Pancreas (tissue), 10 donors: ENCODE measurements around the gene TULP4. TPM values are rescaled to one million over a fixed set of nuclear protein-coding genes. Genes with fewer than 3 reads are reported as not detected.

Source experiments
- ATAC-seq, 4 donors: fragments of 200-7000 bp; cut with Tn5 transposase; one replicate each; pipeline versions ENCODE4 v1.8.0 to v1.9.1; 2020; ENCODE audit warnings: mild to moderate bottlenecking in 4 of 4, moderate library complexity in 4 of 4
- DNase-seq, 6 donors: peaks; one replicate each; pipeline ENCODE4 v3.0.0-alpha.2; 2020
- FAIRE-seq: peaks from 2 replicates; lab custom pipeline; 2012; peaks lifted over from hg19 to GRCh38; lab: Jason Lieb, UNC
- H3K27ac ChIP-seq, 4 donors: fragments of 200-600 bp; sonication (generic); 1 replicate in 3 of 4; 2 replicates in 1 of 4; pipeline versions ENCODE4 v1.5.0 to v1.8.0; 2020
- H3K27me3 ChIP-seq, 4 donors: fragments of 200-600 bp; one replicate each; pipeline ENCODE4 v1.8.0; 2021
- H3K36me3 ChIP-seq, 3 donors: fragments of 200-600 bp; sonication (generic) in 1 of 3; one replicate each; pipeline versions ENCODE4 v1.5.0 to v1.8.0; 2020 to 2021
- H3K4me1 ChIP-seq, 3 donors: fragments of 200-600 bp; one replicate each; pipeline ENCODE4 v1.8.0; 2021
- H3K4me3 ChIP-seq, 4 donors: fragments of 200-600 bp; sonication (generic) in 2 of 4; one replicate each; pipeline versions ENCODE4 v1.5.0 to v1.8.0; 2020 to 2021
- H3K9me3 ChIP-seq, 4 donors: fragments of 200-600 bp; one replicate each; pipeline ENCODE4 v1.8.0; 2021
- WGBS, 2 donors: extraction: QIAGEN DNeasy Blood & Tissue Kit; methylation state at CpG; one replicate each; pipeline ENCODE4 v1.1.7; 2013; 5-methylcytosine and 5-hydroxymethylcytosine counted together
- intact Hi-C, 3 donors: fragments of 100-400 bp; cut with DNase I; formaldehyde crosslinking; loops; one replicate each; pipeline versions ENCODE4 v1.11.1 to v1.14.2; 2022
- polyA plus RNA-seq, 2 donors: library from polyadenylated mRNA; stranded (reverse); fragments of 200-250 nt; gene quantifications; one replicate each; pipeline ENCODE4 v1.2.3, GENCODE V29; 2013
- total RNA-seq, 6 donors: library from RNA; stranded (reverse); fragmentation: NEBNext Ultra II Directional in 4 of 6; extraction: Animal tissue kit (Norgen Biotek cat#: 25700) in 4 of 6; gene quantifications; one replicate each; pipeline versions ENCODE4 v1.2.1 to v1.2.4, GENCODE V29; 2021 to 2023
- TF ChIP-seq, protein P1 (sequence below), 4 donors: fragments of 200-600 bp; sonication (generic) in 3 of 4; IDR thresholded peaks; one replicate each; pipeline versions ENCODE4 v1.5.0 to v1.8.0; 2021; ENCODE audit warnings: antibody characterized with exemption in 4 of 4
- donor health status: healthy with polysubstance abuse.
- donor health status: DM: no; HTN: no; CAD: no; lungs with moderate emphysema.
- donor health status: DM: no; HTN: no; CAD: no.
- donor health status: control.
- donor health status: control.
- donor health status: Bipolar disorder and iron deficiency.
- donor health status: DM: yes; HTN: yes; CAD: no.
- donor health status: DM: no; HTN: no; CAD: no.
- donor health status: DM: no; HTN: no; CAD: no.
- donor health status: DM: yes; HTN: yes; CAD: no.

The TULP4 gene
- total and polyA plus RNA-seq, 8 donors: 3.1 to 88.8 (median 48.0) TPM

DNA sequence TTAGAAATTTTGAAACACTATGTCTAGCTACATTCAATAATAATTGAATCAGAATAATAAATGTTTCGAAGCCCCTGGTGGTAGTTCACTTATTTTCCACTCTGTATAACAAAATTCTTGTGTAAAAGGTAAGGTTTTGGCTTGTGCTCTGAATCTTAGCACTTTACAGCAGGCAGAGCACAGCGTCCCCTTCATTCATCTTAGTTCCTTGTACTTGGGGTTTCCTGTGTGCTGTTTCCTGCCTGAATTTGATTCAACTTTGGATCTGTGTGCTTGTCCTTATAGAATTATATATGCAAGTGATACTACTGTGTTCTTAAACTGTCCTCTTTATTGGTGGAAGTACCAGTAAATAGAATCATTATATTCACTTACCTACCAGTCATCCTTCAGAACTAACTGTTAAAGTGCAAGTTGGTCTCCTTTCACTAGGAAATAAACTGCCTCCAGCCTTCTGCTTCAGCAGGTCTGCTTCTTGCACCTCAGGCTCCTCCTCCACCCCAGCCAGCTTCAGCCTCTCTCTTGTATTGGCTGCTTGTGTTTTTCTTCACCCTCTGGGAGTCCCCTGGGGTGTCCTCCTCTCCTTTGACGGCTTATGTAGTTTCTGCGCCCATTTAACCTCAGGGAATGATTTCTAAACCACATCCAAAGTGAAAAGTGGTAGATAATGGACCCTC, 28.8 kb upstream of the TULP4 start:
- Histone ChIP-seq H3K4me1 (peaks cover 0 to 5% (median 0%) of the 10 kb centered on the region in 3 donors), H3K36me3 (no peaks in the 10 kb centered on the region), H3K4me3 (no peak overlapping the region), H3K27me3 (no peaks in the 10 kb centered on the region), H3K27ac (no peak overlapping the region), H3K9me3 (no peaks in the 10 kb centered on the region)
- TF ChIP-seq, protein P1, sequence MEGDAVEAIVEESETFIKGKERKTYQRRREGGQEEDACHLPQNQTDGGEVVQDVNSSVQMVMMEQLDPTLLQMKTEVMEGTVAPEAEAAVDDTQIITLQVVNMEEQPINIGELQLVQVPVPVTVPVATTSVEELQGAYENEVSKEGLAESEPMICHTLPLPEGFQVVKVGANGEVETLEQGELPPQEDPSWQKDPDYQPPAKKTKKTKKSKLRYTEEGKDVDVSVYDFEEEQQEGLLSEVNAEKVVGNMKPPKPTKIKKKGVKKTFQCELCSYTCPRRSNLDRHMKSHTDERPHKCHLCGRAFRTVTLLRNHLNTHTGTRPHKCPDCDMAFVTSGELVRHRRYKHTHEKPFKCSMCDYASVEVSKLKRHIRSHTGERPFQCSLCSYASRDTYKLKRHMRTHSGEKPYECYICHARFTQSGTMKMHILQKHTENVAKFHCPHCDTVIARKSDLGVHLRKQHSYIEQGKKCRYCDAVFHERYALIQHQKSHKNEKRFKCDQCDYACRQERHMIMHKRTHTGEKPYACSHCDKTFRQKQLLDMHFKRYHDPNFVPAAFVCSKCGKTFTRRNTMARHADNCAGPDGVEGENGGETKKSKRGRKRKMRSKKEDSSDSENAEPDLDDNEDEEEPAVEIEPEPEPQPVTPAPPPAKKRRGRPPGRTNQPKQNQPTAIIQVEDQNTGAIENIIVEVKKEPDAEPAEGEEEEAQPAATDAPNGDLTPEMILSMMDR (IDR thresholded peaks at IDR 0.05): no peak
- DNase-seq (no peak), FAIRE-seq (no peak), ATAC-seq (no peak)
- WGBS, 2 donors: 85 to 90% methylated on average over 4 of the region's 4 CpGs
- intact Hi-C loops: no loop called here

DNA sequence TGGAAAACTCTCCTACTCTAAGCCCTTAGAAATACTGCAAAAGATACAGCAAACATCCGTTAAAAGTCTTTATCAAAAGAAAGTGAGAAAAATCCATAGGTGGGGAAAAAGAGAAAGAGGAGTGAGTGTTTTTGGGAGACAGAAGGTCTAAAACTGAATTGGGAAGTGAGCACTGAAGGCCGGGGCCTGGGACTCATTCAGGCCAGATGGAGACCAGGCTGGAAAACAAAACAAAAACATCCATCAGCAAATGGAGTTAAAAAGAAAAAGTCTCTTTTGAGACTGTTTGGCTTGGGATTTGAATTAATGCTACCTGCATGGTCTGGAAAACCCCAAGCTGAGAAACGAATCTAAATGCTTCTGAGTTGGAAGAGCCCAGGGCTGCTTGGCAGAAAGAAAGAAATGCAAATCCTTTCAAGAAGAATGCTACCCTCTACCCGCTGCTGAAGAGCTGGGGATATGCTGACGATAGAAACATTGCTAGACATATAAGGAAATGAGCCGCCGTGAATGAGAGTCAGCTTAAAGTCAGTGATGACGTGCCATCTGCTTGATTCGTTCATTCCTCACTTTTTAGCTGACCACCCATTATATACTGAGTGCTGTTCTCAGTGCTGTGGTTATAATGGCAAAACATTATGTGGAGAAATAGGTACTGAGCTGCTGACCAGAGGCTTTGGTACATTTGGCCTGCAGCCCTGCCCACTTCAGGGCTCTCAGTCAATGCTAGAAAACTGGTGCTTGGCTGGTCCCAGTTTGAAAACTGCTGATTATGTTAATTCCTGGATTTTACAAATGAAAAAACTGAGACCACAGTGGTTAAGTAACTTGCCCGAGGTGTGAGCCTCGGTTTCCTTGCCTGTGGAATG, 28.0 kb upstream of the TULP4 start:
- peaks cover 0 to 5% (median 0%) of the 10 kb centered on the region in 3 donors for H3K4me1 ChIP-seq
- ATAC-seq (peak in 2 of 4 donors; percentile 21 to 35), DNase-seq (no peak), FAIRE-seq (no peak)
- intact Hi-C loops: no loop called here
- 87 to 91% methylated on average over 11 of the region's 11 CpGs for WGBS, 2 donors
- TF ChIP-seq, protein P1 (IDR thresholded peaks at IDR 0.05): no peak
- H3K9me3 ChIP-seq: no peaks in the 10 kb centered on the region
- H3K27ac ChIP-seq: no peak overlapping the region
- no peaks in the 10 kb centered on the region for H3K36me3 ChIP-seq
- H3K27me3 ChIP-seq: no peaks in the 10 kb centered on the region
- H3K4me3 ChIP-seq: no peak overlapping the region

DNA sequence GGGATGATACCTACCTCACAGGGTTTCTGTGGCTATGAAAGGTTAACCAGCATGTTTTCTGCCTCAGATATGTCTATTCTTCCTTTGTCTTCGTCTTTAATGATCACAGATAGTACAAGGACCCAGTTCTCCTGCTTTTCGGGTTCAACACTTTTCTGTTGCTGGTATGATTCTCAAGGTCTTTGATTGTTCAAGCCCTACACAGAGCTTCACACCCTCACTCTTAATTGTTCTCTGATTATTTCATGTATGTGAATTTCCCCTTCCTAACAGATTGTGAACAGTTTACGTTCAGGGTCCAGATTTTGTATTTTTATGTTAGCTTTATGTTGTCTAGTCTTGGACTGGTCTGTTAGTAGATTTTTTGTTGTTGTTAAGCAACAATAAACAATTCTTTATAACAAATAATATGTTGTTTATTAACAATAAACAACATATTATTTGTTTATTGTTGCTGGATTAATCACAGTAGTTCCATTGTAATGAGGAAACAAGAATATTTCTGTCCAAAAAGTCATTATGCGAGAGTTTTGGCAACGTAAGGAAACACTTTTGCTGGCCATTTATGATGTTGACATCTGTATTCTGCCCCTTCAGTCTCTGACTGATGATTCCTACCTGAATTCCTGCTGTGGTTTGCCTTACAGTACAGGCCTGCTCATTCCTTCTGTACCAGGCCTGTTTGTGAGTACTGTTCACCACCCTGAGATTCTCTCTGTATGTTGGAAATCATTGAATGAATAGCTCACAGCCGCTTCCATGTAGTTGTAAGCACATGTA, 27.2 kb upstream of the TULP4 start:
- intact Hi-C loops: no loop called here
- H3K4me3 ChIP-seq: no peak overlapping the region
- FAIRE-seq: peak; percentile 69
- 90 to 97% methylated on average over 6 of the region's 6 CpGs for WGBS, 2 donors
- H3K36me3 ChIP-seq: no peaks in the 10 kb centered on the region
- TF ChIP-seq, protein P1 (IDR thresholded peaks at IDR 0.05): no peak
- H3K4me1 ChIP-seq: peaks cover 0 to 5% (median 0%) of the 10 kb centered on the region in 3 donors
- no peaks in the 10 kb centered on the region for H3K27me3 ChIP-seq
- no peak overlapping the region for H3K27ac ChIP-seq
- DNase-seq: no peak
- ATAC-seq: no peak
- H3K9me3 ChIP-seq: no peaks in the 10 kb centered on the region

DNA sequence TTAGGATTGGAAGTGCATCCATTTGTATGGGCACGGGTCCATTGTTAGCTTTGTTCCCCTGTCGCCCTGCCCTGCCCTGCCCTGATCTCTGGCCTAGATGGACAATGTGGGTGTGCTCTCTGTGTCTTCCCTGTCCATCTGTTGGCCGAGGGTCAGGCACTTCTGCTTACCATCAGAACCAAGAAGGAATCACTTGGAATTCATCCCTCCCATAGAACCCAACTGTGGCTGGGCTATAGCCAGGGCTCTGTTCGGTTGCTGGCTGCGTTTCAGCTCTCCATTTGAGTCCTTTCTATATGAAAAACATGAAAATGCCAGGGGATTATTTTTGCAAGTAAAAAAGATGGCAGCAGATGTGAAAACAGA, 26.6 kb upstream of the TULP4 start:
- no peak for ATAC-seq
- TF ChIP-seq, protein P1 (IDR thresholded peaks at IDR 0.05): no peak
- intact Hi-C loops: no loop called here
- Histone ChIP-seq H3K36me3 (no peaks in the 10 kb centered on the region), H3K4me3 (no peak overlapping the region), H3K4me1 (peaks cover 0 to 5% (median 0%) of the 10 kb centered on the region in 3 donors), H3K27me3 (no peaks in the 10 kb centered on the region), H3K27ac (no peak overlapping the region), H3K9me3 (no peaks in the 10 kb centered on the region)
- WGBS, 2 donors: 78 to 83% methylated on average over 5 of the region's 5 CpGs
- no peak for FAIRE-seq
- DNase-seq: no peak
